GM18909 (cell line): ENCODE data around the gene KCNK15.

Experiments
- ATAC-seq: cut with Tn5 transposase; IDR thresholded peaks from one replicate; pipeline ENCODE4 v1.9.1; 2021; ENCODE audit warnings: mild to moderate bottlenecking; ENCODE audit not compliant: unreplicated experiment, poor library complexity

Gene KCNK15

DNA sequence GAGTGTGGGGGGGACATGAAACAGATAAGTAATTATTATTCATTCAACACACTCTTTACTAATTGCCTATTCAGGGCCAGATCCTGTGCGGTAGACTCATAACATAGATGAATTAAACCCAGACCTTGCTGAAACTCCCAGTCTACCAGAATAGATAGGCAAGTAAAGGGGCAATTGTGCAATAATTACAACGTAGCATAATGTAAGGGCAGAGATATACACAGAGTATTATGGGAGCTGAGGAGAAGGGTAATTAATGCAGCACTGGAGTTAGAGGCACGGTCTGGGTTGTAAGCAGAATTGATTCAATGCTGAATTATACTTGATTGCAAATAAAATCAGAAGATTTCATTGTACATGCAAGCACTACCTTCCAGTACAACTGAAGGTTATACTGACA is 35.5 kb downstream of the KCNK15 start:
- no peak for ATAC-seq

- no peak for ATAC-seq
Measured at GRCh38 chr20:44781791-44782190, 36.1 kb downstream of the KCNK15 start.

- ATAC-seq: no peak
Measured at GRCh38 chr20:44784688-44785087, 39.0 kb downstream of the KCNK15 start.

- ATAC-seq: no peak
Measured at GRCh38 chr20:44785768-44786167, 40.1 kb downstream of the KCNK15 start.

- ATAC-seq: no peak
Measured at GRCh38 chr20:44787299-44787698, 41.6 kb downstream of the KCNK15 start.

- ATAC-seq: no peak
Measured at GRCh38 chr20:44788706-44789456, 43.2 kb downstream of the KCNK15 start.

DNA sequence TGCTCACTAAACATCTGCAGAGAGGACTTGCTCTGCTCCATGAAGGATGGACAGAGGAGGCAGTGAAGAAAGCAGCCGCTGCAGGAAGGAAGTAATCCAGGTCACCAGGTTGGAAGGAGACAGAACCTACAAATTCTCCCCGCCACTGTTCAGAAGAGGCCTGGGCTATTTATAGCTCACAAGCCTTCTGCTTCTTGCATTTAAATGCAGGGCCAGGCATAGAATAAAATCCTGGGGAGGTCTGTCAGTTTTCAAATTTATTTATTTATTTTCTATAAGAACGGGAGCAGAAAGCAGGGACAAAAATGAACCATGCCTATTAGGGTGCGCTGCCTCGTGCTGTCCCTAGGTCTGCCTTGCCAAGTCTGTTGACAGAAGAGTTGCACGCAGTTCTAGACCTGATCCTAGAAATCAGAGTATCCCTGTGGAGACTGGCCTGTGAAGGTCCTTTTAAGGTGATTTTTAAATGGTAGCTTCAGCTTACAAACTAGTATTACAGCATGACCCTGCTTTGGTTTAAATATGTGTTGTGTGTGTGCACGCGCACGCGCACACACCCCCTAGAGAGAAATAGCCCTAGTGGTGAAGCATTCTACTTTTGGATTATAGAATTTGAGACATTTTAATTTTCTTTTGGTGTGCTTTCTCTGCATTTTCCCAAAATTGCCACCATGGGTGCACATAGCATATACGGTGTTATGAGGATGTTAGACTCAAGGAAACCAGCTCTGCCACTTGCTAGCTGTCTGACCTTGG is 45.2 kb downstream of the KCNK15 start:
- no peak for ATAC-seq

DNA sequence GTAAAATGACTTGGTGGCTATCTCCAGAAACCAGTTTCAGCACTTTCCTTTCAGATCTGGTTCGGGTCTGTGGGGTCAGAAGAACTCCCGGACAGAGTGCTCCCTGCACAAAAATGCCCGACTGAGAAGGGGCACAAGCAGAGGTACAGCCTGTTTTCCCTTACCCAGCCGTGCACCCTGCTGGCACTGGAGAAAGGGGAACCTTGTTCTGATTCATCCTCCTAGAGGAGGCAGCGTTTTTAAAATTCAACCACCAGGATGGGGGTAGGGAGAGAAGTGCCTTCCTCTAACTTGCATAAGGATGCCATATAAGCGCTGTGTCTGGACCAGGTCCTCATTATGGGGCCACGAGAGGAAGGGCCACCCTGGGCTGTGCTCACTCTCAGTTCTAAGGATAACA is 47.1 kb downstream of the KCNK15 start:
- ATAC-seq: no peak

GRCh38 chr20:44795836-44796235 is 50.2 kb downstream of the KCNK15 start:
- no peak for ATAC-seq

- ATAC-seq: no peak
Measured at GRCh38 chr20:44796311-44796710, 50.6 kb downstream of the KCNK15 start.

GRCh38 chr20:44796758-44797457 is 51.2 kb downstream of the KCNK15 start:
- ATAC-seq: no peak

DNA sequence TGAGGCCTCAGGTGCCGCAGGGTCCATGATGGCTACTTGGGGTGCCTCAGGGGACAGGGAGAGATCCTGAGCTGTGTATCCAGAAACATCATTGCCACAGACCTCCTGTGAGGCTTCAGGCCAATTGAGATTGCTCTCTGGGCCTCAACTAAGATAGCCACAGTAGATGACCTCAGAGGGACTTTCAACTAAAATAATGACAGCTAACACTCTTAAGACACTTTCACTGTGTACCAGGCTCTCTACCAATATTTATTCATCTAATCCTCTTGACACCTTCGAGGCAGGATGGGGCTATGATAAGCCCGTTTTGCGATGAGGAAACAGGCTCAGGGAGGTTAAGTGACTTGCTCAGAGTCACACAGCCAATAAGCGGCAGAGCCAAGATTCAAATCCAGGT is 54.0 kb downstream of the KCNK15 start:
- ATAC-seq: no peak

GRCh38 chr20:44800391-44801046 is 54.9 kb downstream of the KCNK15 start:
- ATAC-seq: no peak
